Fibroblast of villous mesenchyme (primary cell): Measurements from ENCODE around the gene GPX7. TPM values are rescaled to one million over a fixed set of nuclear protein-coding genes. Genes with fewer than 3 reads are reported as not detected.

Experiments used
- DNase-seq: peaks from one replicate; pipeline ENCODE4 v3.0.0-alpha.2; 2010; ENCODE audit warnings: low read depth
- H3K4me3 ChIP-seq: 2 replicates; pipeline ENCODE4 v1.5.1; 2011; ENCODE audit warnings: low read depth, mild to moderate bottlenecking, low read length
- total RNA-seq: library from RNA; depleted of rRNA; stranded (reverse); fragments of >200 nt; gene quantifications from 2 replicates; pipeline ENCODE4 v1.2.3, GENCODE V29; 2012
- TF ChIP-seq, protein P1 (sequence below): IDR thresholded peaks from 2 replicates; pipeline ENCODE4 v1.5.1; 2012; ENCODE audit warnings: low read depth, mild to moderate bottlenecking, low read length; ENCODE audit not compliant: insufficient read depth

The GPX7 gene
- total RNA-seq, 1 donor, result 64.8 TPM

GRCh38 chr1:52556641-52557360 is 45.4 kb upstream of the GPX7 start:
- TF ChIP-seq, protein P1, sequence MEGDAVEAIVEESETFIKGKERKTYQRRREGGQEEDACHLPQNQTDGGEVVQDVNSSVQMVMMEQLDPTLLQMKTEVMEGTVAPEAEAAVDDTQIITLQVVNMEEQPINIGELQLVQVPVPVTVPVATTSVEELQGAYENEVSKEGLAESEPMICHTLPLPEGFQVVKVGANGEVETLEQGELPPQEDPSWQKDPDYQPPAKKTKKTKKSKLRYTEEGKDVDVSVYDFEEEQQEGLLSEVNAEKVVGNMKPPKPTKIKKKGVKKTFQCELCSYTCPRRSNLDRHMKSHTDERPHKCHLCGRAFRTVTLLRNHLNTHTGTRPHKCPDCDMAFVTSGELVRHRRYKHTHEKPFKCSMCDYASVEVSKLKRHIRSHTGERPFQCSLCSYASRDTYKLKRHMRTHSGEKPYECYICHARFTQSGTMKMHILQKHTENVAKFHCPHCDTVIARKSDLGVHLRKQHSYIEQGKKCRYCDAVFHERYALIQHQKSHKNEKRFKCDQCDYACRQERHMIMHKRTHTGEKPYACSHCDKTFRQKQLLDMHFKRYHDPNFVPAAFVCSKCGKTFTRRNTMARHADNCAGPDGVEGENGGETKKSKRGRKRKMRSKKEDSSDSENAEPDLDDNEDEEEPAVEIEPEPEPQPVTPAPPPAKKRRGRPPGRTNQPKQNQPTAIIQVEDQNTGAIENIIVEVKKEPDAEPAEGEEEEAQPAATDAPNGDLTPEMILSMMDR, result no peak
- no peak overlapping the region for H3K4me3 ChIP-seq
- no peak for DNase-seq

DNA sequence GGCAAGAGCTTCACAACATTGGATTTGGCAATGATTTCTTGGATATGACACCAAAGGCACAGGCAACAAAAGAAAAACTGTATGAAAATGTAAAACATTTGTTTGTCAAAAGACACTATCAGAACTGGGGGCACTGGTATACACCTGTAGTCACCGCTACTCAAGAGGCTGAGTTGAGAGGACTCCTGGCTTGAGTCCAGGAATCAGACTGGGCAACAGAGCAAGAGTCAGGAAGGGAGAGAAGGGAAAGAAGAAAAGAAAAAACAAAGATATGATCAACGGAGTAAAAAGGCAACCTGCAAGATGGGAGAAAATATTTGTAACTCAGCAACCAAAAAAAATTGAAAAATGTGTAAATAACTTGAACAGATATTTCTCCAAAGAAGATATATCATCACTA is 43.2 kb upstream of the GPX7 start:
- TF ChIP-seq, protein P1, result no peak
- no peak overlapping the region for H3K4me3 ChIP-seq
- DNase-seq, result no peak

DNA sequence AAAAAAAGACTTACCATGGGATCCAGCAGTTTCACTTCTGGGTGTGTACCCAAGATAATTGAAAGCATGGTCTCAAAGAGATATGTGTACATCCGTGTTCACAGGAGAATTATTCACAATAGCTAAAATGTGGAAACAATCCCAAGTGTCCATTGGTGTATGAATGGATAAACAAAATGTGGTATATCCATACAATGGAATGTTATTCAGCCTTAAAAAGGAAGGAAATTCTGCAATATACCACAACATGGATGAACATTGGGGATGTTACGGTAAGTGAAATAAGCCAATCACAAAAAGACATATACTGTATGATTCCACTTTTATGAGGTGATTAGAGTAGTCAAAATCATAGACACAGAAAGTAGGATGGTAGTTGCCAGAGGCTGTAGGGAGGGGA is 42.3 kb upstream of the GPX7 start:
- no peak for DNase-seq
- no peak overlapping the region for H3K4me3 ChIP-seq
- TF ChIP-seq, protein P1, result no peak

GRCh38 chr1:52562766-52563165 is 39.4 kb upstream of the GPX7 start:
- H3K4me3 ChIP-seq, result no peak overlapping the region
- TF ChIP-seq, protein P1, result no peak
- DNase-seq, result no peak

- peak overlapping the region; percentile 21 for H3K4me3 ChIP-seq
- DNase-seq, result peak; percentile 21
These were observed 34.2 kb upstream of the GPX7 start for GRCh38 chr1:52567943-52568342.

GRCh38 chr1:52569449-52570210 is 32.5 kb upstream of the GPX7 start:
- H3K4me3 ChIP-seq, result no peak overlapping the region
- TF ChIP-seq, protein P1, result no peak
- DNase-seq, result no peak

More at GRCh38 chr1:52567943-52568342, 34.2 kb upstream of the GPX7 start:
- TF ChIP-seq, protein P1, result no peak
